Fibroblast of villous mesenchyme (primary cell): Measurements from ENCODE around the gene COL5A3. TPM values are rescaled to one million over a fixed set of nuclear protein-coding genes. Genes with fewer than 3 reads are reported as not detected.

Experiments used
- DNase-seq: peaks from one replicate; pipeline ENCODE4 v3.0.0-alpha.2; 2010; ENCODE audit warnings: low read depth
- H3K4me3 ChIP-seq: 2 replicates; pipeline ENCODE4 v1.5.1; 2011; ENCODE audit warnings: low read depth, mild to moderate bottlenecking, low read length
- total RNA-seq: library from RNA; depleted of rRNA; stranded (reverse); fragments of >200 nt; gene quantifications from 2 replicates; pipeline ENCODE4 v1.2.3, GENCODE V29; 2012
- TF ChIP-seq, protein P1 (sequence below): IDR thresholded peaks from 2 replicates; pipeline ENCODE4 v1.5.1; 2012; ENCODE audit warnings: low read depth, mild to moderate bottlenecking, low read length; ENCODE audit not compliant: insufficient read depth

COL5A3 gene
- total RNA-seq, 1 donor: 5.6 TPM

- DNase-seq: no peak
- TF ChIP-seq, protein P1, sequence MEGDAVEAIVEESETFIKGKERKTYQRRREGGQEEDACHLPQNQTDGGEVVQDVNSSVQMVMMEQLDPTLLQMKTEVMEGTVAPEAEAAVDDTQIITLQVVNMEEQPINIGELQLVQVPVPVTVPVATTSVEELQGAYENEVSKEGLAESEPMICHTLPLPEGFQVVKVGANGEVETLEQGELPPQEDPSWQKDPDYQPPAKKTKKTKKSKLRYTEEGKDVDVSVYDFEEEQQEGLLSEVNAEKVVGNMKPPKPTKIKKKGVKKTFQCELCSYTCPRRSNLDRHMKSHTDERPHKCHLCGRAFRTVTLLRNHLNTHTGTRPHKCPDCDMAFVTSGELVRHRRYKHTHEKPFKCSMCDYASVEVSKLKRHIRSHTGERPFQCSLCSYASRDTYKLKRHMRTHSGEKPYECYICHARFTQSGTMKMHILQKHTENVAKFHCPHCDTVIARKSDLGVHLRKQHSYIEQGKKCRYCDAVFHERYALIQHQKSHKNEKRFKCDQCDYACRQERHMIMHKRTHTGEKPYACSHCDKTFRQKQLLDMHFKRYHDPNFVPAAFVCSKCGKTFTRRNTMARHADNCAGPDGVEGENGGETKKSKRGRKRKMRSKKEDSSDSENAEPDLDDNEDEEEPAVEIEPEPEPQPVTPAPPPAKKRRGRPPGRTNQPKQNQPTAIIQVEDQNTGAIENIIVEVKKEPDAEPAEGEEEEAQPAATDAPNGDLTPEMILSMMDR: no peak
- no peak overlapping the region for H3K4me3 ChIP-seq
These were observed 69.1 kb downstream of the COL5A3 start for GRCh38 chr19:9941231-9941630.

DNA sequence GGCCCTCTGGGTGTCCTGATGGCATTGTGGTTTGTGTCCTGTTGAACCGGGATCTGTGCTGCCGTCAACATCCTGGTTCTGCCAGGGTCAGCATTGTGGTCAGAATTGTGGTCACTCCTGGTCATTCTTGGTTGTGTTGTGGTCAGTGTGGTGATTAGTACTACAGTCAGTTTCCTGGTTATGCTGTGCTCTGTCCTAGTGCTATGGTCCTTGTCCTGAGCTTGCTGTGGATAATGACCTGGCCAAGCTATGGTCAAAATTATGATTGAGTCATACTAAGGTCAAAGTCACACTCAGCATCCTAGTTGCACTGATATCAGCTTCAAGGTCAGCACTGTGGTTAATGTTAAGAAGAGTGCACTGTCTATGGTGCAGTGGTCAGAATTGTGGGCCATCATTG lies 69.5 kb downstream of the COL5A3 start:
- TF ChIP-seq, protein P1: no peak
- no peak for DNase-seq
- H3K4me3 ChIP-seq: no peak overlapping the region

GRCh38 chr19:9939301-9939913 lies 70.9 kb downstream of the COL5A3 start:
- peak; percentile 30 for DNase-seq
- TF ChIP-seq, protein P1: no peak
- H3K4me3 ChIP-seq: no peak overlapping the region

GRCh38 chr19:9937001-9937411 lies 73.3 kb downstream of the COL5A3 start:
- TF ChIP-seq, protein P1: no peak
- no peak for DNase-seq
- no peak overlapping the region for H3K4me3 ChIP-seq

DNA sequence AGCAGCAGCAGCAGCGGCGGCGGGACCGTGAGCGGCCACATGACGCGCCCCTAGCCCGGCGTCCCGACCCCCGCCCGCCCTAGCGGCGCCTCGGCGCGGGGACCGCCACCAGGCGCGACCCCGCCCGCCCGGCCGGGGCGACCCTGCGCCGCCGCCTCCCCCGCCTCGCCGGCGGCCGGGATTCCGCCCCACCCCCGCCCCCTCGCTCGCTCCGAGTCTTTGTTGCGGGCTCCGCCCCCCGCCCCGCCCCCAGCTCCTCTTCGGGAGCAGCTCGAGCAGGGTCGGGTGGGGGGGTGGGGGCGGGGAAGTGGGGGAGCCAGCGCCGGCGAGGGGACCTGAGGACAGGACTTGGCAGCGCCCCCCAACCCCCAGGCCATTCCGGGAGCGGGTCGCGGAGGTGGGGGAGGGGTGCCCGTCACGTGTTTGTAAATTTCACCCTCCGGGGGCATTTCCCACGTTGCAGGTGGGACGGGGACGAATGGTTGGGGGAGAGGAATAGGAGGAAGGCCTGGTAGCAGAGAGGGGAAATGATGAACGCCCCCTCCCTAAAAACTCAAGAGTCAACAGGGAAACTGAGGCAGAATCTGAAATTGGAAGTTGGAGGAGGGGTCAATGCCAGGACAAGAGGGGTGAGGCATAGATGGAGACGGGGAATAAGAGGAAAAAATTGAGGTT lies 73.8 kb downstream of the COL5A3 start, which contains the start of gene OLFM2:
Gene OLFM2, minus strand, starts transcription at position 190 of the 675 bp plus-strand sequence. Its CDS starts 149 bp downstream, at position 41.
- H3K4me3 ChIP-seq: peak within 1 kb of the TSS; percentile 29
- DNase-seq: no peak
- TF ChIP-seq, protein P1: no peak

DNA sequence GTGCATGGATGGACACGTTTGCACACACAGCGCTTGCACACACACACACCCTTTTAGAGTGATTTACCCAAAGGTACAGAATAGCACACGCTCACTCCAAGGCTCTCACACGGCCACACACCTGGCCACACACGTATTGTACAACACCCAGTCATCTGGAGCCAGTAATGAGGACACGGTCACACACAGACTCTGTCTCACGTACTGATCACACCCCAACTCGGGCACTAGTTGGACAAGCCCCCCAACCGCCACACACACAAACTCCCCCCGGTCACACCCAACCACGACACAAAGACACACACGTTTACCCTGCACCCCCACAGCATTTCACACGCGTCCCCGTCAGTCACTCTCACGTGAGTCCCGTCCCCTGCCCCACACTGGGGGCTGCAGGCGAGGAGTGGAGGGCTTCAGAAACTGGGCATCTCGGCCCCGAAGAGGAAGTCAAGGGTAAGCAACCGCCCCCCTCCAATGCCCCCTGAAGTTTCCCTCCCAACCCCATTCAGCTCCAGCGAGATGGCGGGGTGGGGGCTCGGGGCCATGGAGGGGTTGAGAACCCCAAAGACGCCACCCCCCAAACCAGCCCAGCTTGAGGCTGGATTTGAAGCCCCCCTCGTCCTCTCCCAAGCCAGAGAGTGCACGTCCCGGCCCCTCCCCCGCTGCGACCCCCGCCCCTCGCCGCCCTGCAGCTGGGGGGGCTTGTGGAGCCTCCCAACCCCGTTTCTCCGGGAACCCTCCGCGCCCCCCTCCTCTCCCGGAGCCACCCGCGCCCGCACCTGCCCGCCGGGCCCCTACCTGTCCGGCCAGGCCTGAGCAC lies 74.6 kb downstream of the COL5A3 start:
- peak overlapping the region; percentile 29 for H3K4me3 ChIP-seq

More for the DNA sequence above, 74.6 kb downstream of the COL5A3 start:
- no peak for DNase-seq
- TF ChIP-seq, protein P1: no peak
